Left ventricle myocardium superior (tissue), 1 donor: ENCODE measurements around the gene ABCC1. TPM values are rescaled to one million over a fixed set of nuclear protein-coding genes. Genes with fewer than 3 reads are reported as not detected.
"Not testable (repeated sequence)": the region's sequence is repeated elsewhere in the genome, so short reads cannot be mapped to it uniquely, and the experiment has no call there.

Experiments
- ATAC-seq: fragments of 200-7000 bp; cut with Tn5 transposase; one replicate; pipeline ENCODE4 v1.9.1; 2020; ENCODE audit warnings: mild to moderate bottlenecking, moderate library complexity
- DNase-seq: peaks from one replicate; pipeline ENCODE4 v3.0.0-alpha.2; 2020
- intact Hi-C: fragments of 100-400 bp; cut with micrococcal nuclease; formaldehyde crosslinking; loops from one replicate; pipeline ENCODE4 v1.11.0; 2022
- total RNA-seq: library from RNA; stranded (reverse); fragmentation: NEBNext Ultra II Directional; extraction: Animal tissue kit (Norgen Biotek cat#: 25700); gene quantifications from one replicate; pipeline ENCODE4 v1.2.1, GENCODE V29; 2021
- donor health status: DM: no; HTN: yes; CAD: no; lungs with severe emphysema.

The ABCC1 gene
- total RNA-seq, 1 donor from 2014 or later = 23.2 TPM

DNA sequence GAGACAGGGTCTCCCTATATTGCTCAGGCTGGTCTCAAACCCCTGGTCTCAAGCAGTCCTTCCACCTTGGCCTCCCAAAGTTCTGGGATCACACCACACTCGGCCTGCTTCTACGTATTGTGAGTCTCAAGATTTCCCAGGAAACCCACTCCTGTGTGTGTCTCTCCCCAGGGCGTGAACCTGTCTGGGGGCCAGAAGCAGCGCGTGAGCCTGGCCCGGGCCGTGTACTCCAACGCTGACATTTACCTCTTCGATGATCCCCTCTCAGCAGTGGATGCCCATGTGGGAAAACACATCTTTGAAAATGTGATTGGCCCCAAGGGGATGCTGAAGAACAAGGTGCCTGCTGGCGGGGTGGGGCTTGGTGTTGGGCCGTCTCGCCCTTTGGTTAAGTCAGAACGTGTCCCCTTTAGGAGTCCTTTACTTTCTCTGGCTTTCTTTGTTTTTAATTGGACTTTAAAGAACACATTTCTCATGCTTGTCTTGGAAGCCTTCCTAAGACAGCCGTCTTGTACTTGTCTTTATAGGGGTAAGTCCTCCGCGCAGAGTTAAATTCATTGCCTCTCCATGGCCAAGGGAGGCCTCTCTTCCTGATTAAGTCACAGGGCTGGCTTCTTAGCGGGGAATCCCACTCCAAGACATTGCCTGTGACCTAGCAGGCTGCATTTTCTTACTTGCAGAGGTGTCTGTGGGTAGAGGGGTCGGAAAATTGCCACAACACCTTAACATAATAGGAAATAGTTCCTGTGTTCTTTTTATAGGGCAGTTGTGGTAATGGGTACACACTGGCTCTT lies 137.4 kb downstream of the ABCC1 start:
- DNase-seq (no peak), ATAC-seq (no peak)
- intact Hi-C loops = no loop called here

DNA sequence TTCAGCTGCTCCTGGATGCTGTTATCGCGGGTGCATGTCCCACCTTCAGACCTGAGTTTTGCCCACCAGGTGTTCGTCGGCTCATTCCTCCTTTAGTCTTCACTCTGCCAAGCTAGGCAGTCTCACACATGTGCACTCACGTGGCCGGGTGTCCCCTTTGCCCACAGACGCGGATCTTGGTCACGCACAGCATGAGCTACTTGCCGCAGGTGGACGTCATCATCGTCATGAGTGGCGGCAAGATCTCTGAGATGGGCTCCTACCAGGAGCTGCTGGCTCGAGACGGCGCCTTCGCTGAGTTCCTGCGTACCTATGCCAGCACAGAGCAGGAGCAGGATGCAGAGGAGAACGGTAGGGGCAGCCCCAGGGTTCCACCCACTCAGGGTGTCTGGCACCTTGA lies 140.8 kb downstream of the ABCC1 start:
- DNase-seq (no peak), ATAC-seq (no peak)
- intact Hi-C loops = no loop called here

DNA sequence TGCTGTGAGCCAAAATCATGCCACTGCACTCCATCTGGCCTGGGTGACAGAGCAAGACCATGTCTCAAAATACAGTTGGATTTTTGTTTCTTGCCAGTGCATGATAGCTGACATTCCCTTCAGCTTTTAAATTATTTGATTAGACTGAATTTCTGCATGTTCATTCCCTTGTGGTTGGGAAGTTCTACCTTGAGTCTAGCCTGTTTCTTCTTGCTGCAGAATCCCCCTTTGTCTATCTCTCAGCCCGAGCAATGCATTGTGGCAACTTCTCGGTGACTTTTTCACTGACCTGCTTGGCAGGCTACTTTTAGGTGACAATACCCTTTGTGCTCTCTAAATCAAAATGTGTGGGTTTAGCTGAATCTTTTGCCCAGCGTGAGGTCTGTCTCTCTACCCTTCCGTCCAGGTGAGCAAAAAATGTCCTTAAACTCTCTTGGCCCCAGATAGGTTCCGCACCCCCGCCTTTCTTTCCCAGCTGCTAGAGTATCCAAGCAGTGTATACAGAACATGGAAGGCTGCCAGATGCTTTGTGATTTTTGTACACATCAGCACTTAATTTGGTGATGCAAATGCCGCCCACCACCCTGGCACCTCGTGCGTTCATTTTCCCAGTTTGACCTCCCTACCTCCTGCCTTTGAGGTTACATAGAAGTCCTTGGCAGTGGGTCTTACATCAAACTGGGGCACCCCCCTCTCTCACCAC lies 143.7 kb downstream of the ABCC1 start:
- DNase-seq = no peak
- intact Hi-C loops = no loop called here
- ATAC-seq = peak; percentile 27

DNA sequence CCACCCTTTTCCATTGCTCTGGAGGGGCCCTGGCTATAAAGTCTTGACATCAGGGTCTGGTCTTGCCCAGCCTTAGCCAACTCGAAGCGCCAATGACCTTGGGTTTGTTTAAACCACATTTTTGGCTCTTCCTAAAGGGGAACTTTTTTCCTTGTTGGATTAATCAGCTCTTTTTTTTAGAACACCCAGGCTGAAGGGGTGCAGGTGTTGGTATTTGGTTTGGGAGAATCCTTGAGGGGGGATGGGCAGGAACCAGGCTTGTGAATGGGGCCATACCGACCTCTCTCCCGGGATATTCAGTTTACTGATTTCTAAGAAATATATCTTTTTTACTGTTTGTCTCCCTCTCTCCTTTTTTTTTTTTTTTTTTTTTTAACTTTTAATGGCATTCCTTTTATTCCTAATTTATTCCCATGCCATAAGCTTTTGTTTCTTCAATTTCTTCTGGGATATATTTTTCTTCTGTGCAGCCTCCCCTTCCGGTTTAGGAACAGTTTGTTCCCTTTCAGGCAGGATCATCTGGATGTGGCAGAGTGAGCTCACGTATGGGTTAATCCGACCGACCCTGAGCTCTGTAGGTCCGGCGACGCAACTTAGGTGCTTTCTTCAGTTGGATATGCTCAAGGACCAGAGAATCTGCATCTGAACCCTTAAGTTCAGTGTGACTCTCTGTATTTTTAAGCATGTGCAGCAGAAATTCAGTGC lies 144.4 kb downstream of the ABCC1 start:
- intact Hi-C loops = no loop called here
- ATAC-seq = no peak
- no peak for DNase-seq

DNA sequence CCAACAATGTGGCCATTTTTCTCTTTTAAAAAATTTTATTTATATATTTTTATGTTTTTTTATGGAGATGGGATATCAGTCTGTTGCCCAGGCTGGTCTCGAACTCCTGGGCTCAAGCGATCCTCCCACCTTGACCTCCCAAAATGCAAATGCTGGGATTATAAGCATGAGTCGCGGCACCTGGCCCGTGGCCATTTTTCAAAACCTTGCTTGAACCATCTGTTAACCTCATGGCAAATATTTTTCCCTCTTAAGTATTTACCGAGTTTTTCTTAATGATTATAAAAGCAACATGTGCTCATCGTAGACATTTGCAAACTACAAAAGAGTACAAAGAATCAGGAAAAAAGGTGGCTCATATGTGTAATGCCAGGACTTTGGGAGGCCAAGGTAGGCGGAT lies 146.2 kb downstream of the ABCC1 start:
- no peak for DNase-seq
- no peak for ATAC-seq
- intact Hi-C loops = no loop called here

DNA sequence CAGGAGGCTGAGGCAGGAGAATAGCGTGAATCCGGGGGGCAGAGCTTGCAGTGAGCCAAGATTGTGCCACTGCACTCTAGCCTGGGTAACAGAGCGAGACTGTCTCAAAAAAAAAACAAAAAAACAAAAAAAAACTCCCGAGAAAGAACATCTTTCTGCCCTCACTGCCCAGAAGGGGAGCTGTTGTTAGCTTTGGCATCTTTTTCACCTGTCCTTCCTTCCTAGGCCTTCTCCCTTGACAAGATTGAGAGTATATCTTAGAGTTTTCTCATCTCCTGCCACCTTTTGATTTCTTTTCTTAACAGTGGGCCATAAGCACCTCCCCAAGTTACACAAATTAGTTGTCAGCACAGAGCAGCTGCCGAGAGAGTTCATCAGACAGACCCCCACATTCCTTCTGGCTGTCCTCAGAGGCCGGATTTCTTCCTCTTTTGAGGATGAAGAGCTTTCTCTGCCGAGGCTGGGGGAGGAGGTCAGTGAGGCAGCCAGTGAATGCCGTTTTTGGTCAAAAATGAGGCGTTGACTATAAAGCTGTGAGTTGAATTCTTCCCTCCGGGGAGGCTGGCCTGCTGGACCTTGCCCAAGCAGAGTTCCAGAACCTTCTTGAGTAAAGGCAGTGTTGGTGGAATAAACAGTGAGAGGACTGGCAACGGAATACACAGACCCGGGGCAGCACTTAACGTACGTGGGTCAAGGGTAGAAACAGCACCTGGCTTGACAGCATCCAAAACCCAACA lies 146.9 kb downstream of the ABCC1 start:
- peak; percentile 52 for ATAC-seq

DNA sequence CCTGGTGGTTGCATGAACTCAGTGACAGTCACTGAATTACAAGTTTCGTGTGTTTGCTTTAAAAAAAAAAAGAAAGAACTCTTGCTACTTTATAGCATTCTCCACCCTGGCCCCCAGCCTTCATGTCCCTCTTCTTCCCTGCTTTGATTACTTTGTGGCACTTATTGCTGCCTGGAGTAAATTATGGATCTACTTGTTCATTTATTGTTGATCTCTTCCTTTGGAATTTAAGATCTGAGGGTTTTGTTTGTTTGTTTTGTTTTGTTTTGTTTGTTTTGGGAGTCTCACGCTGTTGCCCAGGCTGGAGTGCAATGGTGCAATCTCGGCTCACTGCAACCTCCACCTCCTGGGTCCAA lies 147.4 kb downstream of the ABCC1 start:
- no peak for ATAC-seq
- no peak for DNase-seq
- intact Hi-C loops = no loop called here

More for the DNA sequence above, 146.9 kb downstream of the ABCC1 start:
- peak; percentile 38 for DNase-seq
- intact Hi-C loops = no loop called here

DNA sequence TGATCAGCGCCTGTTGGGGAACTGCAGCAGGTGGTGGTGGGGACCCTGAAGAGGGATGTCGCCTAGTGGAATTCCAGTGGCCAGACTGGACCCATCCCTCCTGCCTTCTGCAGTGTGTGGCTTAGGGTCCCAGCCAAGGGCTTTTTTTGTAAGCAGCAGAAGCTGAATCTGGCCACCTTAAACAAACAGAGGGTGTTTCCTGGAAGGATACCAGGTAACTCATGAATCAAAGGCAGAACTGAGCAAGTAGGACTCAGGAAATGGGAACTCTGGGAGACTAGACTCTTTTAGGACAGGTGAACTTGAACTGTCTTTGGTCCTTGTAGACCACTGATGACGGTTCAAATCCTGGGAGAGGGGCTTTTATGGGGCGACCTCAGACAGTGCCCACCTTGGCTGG lies 149.9 kb downstream of the ABCC1 start:
- intact Hi-C loops = no loop called here
- DNase-seq (no peak), ATAC-seq (no peak)

DNA sequence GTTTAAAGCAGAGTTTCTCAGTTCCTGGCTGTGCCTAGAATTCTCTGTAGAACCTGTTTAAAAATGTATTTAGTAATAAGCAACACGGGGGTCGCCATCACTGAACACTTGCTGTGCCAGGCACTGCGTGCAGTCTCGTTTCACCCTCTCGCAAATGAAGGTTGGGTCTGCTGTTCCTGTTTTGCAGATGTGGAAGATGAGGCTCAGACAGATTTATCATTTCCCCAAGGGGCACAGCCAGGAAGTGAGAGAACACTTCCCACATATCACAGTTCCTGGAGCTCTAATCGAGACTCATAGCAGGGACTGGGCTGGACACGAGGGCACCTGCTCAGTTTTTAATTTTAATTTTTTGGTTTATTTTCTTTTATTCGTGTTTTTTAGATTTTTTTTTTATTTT lies 151.2 kb downstream of the ABCC1 start:
- DNase-seq (no peak), ATAC-seq (no peak)
- intact Hi-C loops = no loop called here

DNA sequence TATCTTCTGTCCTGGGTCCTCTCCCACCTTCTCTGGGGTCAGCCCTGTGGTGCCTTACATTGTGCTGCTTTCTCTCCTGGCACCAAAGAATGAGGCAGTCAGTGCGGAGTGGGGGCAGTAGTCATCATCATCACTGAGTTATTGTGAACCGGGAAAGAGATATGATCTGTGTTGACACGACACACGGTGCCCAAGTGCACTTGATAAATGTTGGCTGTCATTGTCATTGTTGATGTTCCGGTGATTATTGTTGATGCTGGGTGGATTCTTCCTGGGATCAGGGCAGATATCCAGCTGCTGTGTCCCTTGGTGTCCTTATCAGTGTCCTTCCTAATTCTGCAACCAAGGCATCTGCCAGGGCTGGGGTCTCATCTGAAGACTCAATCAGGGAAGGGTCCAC lies 152.2 kb downstream of the ABCC1 start:
- no peak for DNase-seq
- intact Hi-C loops = no loop called here
- no peak for ATAC-seq

DNA sequence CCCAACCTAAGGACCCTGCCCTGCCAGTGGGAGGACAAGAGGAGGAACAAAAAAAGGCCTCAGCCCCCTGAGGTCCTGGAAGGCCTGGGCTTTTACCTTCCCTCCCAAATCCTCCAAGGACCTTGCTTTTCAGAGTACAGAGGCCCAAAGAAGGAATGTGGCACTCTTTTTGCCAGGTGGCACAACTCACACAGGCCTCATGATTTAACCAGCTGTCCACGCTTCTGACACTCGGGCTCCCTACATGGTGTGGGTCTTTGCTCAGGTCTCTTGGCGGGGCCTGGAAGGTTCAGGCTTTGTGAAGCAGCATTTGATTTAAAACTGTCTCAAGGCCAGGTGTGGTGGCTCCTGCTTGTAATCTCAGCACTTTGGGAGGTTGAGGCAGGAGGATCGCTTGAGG lies 153.3 kb downstream of the ABCC1 start:
- no peak for ATAC-seq
- intact Hi-C loops = no loop called here

DNA sequence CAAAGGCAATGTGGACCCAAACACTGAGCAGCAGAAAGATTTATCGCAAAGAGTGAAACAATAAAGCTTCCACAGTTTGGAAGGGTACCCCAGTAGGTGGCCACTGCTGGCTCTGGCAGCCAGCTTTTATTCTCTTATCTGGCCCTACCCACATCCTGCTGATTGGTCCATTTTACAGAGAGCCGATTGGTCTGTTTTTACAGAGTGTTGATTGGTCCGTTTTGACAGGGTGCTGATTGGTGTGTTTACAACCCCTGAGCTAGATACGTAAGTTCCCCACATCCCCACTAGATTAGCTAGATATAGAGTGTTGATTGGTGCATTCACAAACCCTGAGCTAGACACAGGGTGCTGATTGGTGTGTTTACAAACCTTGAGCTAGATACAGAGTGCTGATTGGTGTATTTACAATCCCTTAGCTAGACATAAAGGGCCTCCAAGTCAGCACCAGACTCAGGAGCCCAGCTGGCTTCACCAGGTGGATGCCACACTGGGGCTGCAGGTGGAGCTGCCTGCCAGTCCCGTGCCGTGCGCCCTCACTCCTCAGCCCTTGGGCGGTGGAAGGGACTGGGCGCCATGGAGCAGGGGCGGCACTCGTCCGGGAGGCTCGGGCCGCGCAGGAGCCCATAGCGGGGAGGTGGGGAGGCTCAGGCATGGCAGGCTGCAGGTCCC lies 154.9 kb downstream of the ABCC1 start:
- intact Hi-C loops, DNase-seq, ATAC-seq: not testable (repeated sequence)

More for the DNA sequence above, 153.3 kb downstream of the ABCC1 start:
- DNase-seq = no peak

DNA sequence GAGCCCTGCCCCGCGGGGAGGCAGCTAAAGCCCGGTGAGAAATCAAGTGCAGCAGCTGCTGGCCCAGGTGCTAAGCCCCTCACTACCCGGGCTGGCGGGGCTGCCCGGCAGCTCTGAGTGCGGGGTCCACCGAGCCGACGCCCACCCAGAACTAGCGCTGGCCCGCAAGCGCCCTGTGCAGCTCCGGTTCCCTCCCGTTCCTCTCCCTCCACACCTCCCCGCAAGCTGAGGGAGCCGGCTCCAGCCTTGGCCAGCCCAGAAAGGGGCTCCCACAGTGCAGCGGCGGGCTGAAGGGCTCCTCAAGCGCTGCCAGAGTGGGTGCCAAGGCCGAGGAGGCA lies 155.4 kb downstream of the ABCC1 start:
- intact Hi-C loops, ATAC-seq, DNase-seq: not testable (repeated sequence)

DNA sequence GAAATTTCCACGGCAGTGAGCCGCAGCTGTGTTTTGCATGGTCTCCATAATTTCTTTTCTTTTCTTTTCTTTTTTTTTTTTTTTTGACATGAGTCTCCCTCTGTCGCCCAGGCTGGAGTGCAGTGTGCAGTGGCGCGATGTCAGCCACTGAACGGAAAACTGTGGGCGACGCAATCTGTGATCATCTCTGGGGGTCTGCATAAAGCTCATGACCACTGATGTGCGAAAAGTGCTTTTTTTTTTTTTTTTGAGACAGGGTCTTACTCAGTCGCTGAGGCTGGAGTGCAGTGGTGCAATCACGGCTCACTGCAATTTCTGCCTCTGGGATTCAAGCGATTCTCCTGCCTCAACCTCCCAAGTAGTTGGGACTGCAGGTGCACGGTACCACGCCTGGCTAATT lies 156.2 kb downstream of the ABCC1 start:
- intact Hi-C loops = no loop called here
- no peak for DNase-seq

DNA sequence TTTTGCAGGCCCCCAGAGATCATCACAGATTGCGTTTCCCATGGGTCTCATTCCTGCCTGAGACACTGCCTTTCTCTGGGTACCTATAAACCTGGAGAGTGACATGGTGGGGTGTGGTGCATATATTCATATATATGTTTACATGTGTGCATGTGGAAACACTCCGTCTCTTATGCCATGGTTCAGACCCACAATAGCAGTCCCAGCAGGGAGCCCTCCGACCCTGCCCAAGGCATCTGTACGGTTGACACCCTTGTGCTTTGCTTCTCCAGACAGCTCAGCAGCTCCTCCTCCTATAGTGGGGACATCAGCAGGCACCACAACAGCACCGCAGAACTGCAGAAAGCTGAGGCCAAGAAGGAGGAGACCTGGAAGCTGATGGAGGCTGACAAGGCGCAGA lies 157.1 kb downstream of the ABCC1 start:
- DNase-seq (no peak), ATAC-seq (no peak)
- intact Hi-C loops = no loop called here

More for the DNA sequence above, 156.2 kb downstream of the ABCC1 start:
- no peak for ATAC-seq

DNA sequence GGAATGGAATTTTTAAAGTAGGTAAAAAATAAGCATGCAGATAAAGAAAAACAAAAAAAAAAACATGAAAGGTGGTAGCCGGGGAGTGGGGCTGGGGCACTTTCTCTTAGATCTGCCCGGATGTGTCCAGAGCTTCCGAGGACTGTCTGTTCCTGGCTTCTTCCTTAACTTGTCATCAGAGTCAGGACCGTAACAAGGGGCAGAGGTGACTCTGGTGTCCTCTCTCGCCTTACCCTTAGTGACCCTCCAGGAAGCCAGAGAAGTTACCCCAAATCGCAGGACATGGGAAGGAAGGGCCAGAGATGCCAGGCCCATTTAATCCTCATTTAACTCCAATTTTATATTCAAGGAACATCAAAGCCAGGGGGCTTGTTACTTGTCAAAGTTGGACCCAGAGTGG lies 158.4 kb downstream of the ABCC1 start:
- DNase-seq = no peak

DNA sequence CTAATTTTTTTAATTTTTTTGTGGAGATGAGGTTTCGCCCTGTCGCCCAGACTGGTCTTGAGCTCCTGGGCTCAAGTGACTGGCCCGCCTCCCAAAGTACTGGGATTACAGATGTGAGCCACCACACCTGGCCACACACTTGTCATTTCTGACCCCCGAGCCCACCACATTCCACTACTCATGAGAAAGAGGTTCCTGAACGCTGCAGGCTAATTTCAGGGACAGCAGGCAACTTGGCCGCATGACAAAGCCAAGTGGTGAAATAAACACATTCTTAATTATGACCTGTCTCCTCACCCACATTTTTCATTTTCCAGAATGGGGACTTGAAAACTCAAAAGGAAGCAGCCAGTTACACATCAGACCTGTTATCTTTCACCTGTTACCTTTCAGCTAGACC lies 159.3 kb downstream of the ABCC1 start:
- ATAC-seq (no peak), DNase-seq (no peak)
- intact Hi-C loops = no loop called here

More for the DNA sequence above, 158.4 kb downstream of the ABCC1 start:
- intact Hi-C loops = no loop called here
- no peak for ATAC-seq

DNA sequence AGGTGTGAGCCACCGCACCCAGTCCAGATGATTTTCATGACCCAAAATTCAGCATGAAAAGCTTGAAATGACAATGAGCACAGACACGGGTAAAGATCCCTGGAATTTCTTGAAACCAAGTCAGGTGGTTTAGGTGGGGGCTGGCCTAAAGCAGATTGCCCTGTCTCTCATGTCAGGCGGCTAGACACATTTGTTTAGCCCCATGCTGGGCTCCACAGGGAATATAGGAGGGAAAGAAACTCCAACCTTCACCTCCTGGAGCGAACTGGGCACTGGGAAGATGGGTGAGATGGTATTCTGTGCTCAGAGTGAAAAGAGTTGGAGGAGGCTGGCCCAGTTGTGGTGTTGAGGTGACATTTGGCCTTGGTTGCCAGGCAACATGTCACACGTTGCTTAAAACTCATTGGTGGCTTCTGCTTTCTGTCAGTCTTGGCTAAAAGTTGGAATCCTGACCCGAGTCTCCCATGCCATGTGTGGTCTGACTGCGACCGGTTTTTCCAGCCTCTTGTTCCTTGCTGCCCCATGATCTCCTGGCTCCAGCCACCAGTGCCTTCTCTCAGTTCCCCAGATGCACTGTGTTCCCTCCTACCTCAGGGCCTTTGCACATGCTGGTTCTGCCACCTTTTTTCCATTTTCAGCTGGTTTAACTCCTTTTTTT lies 160.2 kb downstream of the ABCC1 start:
- ATAC-seq (no peak), DNase-seq (no peak)
- intact Hi-C loops = no loop called here

DNA sequence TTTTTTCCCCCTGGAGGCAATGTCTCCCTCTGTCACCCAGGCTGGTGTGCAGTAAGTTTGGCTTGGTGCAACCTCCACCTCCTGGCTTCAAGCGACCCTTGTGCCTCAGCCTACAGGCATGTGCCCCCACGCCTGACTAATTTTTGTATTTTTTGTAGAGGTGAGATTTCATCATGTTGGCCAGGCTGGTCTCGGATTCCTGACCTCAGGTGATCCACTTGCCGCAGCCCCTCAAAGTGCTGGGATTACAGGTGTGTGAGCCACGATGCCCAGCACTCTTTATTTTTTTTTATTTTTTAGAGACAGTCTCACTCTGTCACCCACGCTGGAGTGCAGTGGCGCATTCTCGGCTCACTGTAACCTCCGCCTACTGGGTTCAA lies 160.7 kb downstream of the ABCC1 start:
- DNase-seq = peak; percentile 11
- no peak for ATAC-seq
- intact Hi-C loops = no loop called here
